SW 1271 (cell line): ENCODE measurements around the gene AFG1L.
"Not testable (repeated sequence)": the region's sequence is repeated elsewhere in the genome, so short reads cannot be mapped to it uniquely, and the experiment has no call there.

Source experiments
- DNase-seq, 2 experiments: peaks; one replicate each; lab custom pipeline; 2025; lab: John Stamatoyannopoulos, UW

AFG1L gene

GRCh38 chr6:108294727-108295625, at the start of gene AFG1L:
Gene AFG1L, plus strand, starts transcription at chr6:108295054. Its CDS starts 26 bp downstream, at chr6:108295080.
- peak; percentile 83 to 87 for DNase-seq

- not testable (repeated sequence) for DNase-seq
Observed at GRCh38 chr6:108245095-108245494, 49.8 kb upstream of the AFG1L start.

DNA sequence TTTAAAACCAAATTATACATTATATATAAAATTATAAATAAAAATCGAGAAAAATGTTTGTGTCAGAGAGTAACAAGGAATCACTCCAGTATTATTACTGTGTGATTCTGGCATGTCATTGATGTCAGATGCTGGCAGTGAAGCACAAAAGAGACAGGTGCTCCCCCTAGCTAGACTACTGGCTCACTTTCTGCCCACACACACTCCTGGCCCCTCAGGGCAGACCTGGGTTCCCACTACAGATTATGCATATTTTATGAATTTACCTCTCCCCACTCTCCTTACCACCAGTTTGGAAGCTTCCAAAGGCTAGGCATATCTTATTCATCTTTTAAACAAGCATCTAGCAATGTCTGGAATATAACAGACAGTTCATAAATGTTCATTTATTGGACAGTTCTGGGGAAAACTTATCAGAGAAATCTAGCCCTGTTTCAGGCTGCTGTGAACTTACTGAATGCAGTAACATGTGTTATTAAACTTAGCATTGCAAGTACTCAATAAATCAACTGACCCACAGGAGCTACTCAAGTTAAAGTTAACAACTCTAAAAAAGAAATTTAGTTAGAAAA, 46.8 kb upstream of the AFG1L start:
- no peak for DNase-seq

- DNase-seq, result no peak
Observed at GRCh38 chr6:108250240-108250866, 44.5 kb upstream of the AFG1L start.

GRCh38 chr6:108251252-108251651, 43.6 kb upstream of the AFG1L start:
- no peak for DNase-seq

- no peak for DNase-seq
Observed at GRCh38 chr6:108252055-108252454, 42.8 kb upstream of the AFG1L start.

DNA sequence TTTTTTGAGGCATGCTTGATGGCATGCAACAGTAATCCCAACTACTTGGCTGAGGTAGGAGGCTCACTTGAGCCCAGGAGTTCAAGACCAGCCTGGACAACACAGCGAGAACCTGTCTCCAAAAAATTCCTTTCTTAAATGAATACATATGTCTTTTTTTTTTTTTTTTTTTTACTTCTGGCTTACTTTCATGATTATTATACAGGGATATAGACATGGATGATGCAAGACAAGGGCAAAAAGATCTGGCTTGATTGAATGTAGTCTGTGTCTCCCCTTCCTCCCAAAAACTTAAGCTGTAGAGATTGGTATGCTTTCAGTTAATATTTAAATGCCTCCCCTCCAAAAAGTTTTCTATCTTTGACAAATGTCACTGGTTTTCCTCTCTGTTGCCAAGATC, 41.6 kb upstream of the AFG1L start:
- no peak for DNase-seq

DNA sequence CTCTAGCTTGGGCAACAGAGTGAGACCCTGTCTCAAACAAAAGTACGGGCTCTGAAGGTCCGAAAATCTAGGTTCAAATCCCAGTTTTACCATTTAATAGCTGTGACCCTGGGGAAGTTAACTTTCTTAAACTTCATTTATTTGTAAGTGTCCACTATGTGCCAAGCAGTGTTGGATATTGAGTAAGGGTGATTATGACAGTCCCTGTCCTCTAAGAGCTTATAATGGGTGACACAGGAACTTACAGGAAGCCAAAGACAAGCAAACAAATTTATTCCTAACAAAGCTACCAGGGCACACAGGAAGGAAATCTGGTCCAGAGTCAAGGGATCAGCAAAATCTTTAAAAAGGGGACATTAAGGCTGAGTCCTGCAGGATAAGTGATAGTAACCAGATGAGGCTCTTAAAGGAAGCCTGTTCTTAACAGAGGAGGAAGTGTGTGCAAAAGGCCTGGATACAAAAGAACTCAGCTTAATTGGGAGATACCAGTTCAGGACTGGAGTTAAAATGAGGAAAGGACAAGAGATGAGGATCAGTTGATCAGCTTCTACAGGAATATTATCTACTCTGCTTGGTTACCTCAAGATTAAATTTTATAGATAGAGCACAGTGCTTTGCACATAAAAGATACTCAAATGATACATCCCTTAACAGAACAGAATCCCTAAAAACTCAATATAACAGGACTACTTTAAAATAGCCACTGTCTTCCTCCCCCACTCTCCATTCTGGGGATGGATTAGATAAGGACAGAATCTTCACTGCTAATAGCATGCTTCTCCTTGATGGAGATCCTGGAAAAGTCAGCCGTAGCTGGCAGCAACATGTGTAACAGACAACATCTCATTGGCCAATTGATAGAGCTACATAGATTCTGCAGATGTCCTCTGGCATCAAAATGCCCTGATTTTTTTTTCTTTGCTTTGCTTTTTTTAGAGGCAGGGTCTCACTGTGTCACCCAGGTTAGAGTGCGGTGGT, 40.1 kb upstream of the AFG1L start:
- no peak for DNase-seq

- peak; percentile 22 to 32 for DNase-seq
Observed at GRCh38 chr6:108260126-108260808, 34.6 kb upstream of the AFG1L start.

- peak; percentile 87 to 94 for DNase-seq
Observed at GRCh38 chr6:108260809-108261569, 33.9 kb upstream of the AFG1L start, which contains the start of gene SNX3. Gene SNX3, minus strand, starts transcription at chr6:108261040. Its CDS starts 119 bp downstream, at chr6:108260921.

- no peak for DNase-seq
Observed at GRCh38 chr6:108263371-108263770, 31.5 kb upstream of the AFG1L start.

- DNase-seq, result no peak
Observed at GRCh38 chr6:108268845-108269244, 26.0 kb upstream of the AFG1L start.

DNA sequence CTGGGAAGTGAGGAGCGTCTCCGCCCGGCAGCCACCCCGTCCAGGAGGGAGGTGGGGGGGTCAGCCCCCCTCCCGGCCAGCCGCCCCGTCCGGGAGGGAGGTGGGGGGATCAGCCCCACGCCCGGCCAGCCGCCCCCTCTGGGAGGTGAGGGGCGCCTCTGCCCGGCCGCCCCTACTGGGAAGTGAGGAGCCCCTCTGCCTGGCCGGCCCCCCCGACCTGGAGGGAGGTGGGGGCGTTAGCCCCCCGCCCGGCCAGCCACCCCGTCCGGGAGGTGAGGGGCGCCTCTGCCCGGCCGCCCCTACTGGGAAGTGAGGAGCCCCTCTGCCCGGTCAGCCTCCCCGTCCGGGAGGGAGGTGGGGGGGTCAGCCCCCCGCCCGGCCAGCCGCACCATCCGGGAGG, 24.9 kb upstream of the AFG1L start:
- not testable (repeated sequence) for DNase-seq

DNA sequence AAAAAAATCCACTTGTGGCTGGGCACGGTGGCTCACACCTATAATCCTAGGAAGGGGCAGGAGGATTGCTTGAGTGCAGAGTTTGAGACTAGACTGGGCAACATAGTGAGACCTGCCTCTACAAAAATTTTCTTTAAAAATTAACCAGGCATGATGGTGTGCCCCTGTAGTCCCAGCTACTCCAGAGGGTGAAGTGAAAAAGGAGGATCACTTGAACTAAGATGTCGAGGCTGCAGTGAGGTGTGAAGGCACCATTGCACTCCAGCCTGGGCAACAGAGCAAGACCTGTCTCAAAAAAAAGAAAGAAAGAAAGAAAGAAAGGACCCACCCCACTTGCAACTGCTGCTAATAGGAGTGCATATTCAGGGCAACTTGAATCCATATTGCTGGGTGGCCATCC, 20.3 kb upstream of the AFG1L start:
- no peak for DNase-seq

DNA sequence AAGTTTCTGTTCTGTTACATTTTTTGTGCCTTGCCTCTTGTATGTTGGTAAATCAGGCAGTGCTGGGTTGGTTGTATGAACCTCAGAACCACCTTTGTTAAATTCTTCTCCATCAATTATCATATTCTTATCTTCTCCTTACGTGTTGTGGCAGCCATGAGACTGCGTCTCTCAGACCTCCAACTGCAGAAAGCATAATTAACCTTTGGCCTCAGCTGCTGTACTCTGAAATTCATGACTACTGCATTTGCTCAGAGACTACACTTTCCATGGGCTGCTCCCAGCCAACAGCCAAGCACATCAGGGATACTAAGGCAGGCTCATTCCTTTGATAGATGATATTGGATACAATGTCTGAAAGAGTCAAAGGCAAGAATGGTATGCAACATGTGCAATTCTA, 18.9 kb upstream of the AFG1L start:
- no peak for DNase-seq

DNA sequence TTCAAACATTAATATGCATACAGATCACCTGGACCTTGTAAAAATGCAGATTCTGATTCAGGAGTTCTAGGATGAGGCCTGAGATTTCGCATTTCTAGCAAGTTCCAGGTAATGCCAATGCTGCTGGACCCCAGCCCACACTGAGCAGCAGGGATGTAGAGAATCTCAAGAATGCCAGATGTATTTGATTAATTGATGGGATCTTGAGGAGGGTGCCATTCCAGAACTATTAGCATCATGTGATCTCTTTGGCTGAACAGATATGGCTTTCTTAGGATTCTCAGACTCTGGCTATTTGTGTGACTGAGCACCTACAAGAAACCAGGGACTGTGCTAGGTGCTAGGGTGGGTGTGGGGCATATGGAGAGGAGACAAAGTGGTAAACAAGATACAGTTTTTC, 17.6 kb upstream of the AFG1L start:
- DNase-seq, result no peak

- no peak for DNase-seq
Observed at GRCh38 chr6:108277831-108278230, 17.0 kb upstream of the AFG1L start.

DNA sequence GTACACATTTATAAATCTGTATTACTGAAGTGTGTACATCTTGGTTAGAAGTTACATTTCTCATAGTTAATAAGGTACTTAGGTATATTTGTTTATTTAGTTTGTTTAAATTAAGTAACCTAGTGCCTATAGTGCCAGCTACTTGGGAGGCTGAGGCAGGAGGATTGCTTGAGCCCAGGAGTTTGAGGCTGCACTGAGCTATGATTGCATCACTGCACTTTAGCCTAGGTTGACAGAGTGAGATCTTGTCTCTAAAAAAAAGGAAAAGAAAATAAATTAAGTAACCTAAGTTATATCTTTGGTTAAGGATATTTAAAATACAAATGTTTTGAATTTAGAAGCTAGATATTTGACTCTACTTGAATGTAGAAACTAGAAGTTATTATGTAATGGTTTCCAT, 9.5 kb upstream of the AFG1L start:
- no peak for DNase-seq

DNA sequence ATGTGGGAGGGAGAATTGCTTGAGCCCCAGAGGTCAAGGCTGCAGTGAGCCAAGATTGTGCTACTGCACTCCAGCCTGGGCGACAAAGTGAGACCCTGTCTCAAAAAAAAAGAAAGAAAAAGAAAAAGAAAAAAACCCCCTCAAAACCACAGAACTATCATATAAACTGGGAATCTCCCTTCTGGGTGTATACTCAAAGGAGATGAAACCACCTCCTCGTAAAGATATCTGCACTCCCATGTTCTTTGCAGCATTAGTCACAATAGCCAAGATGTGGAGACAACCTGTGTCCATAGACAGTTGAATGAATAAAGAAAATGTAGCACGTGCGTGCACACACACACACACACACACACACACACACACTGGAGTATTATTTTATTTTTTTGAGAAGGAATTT, 8.5 kb upstream of the AFG1L start:
- no peak for DNase-seq

GRCh38 chr6:108287373-108287772, 7.5 kb upstream of the AFG1L start:
- DNase-seq, result no peak
